ENCODE data around the gene STEAP1B. TPM values are rescaled to one million over a fixed set of nuclear protein-coding genes. Genes with fewer than 3 reads are reported as not detected.

Gene STEAP1B
- total and polyA plus RNA-seq, 2 of the 4 experiments (the other 2 are of a cell fraction), result 7.9 to 13.8 TPM

DNA sequence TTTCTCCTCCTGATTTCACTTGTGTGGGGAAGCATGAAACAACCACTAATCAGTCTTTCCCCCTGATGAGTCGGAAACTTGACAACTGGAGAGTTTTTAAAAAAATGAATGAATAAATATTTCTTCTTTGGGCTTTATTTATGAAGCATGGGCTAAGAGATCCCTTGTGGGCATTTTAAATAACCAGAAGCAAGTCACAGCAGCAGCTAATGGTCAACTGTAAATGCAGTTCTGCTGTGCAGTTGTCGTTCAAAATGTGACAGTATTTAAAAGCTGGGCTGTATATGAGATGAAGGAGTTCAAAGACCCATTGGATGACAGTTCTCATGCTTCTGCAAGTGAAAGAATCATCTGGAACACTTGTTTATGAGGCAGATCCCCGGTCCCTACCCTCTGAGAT, 54.1 kb downstream of the STEAP1B start:
- dilution Hi-C loops (cut with HindIII; ENCODE audit: low sequenced_read_pairs, unreplicated experiment), result no loop called here
- CTCF ChIA-PET, result no interaction called here
- no TSS peak for BruUV-seq (replicated peaks)

More for the DNA sequence above, 54.1 kb downstream of the STEAP1B start:
- no peak overlapping the region for H4K91ac ChIP-seq (ENCODE audit: insufficient read depth, low read depth, low read length)
- intact Hi-C loops (cut with micrococcal nuclease) (no loop called here), in situ Hi-C loops (cut with MboI; ENCODE audit: low sequenced_read_pairs) (no loop called here)
- TF ChIP-seq FOS (IDR thresholded peaks at IDR 0.05; ENCODE audit: low read depth, low read length), result no peak
- no peak for TF ChIP-seq NFE2L2 (IDR thresholded peaks at IDR 0.05; ENCODE audit: low read depth, low read length)
- no peak for TF ChIP-seq MAZ (IDR thresholded peaks at IDR 0.05; ENCODE audit: borderline replicate concordance, low read depth, low read length)
- no peak for TF ChIP-seq RCOR1 (IDR thresholded peaks at IDR 0.05; ENCODE audit: insufficient replicate concordance, low read length)
- H3K27me3 ChIP-seq (ENCODE audit: control insufficient read depth, insufficient read depth, low read length), result no peaks in the 10 kb centered on the region
- no peak overlapping the region for H3K4me3 ChIP-seq (ENCODE audit: insufficient read depth, low read depth, low read length)
- H4K8ac ChIP-seq (ENCODE audit: low read depth in 2 of 2, low read length in 2 of 2), result no peak overlapping the region
- no peak overlapping the region for H3K27ac ChIP-seq (ENCODE audit: insufficient read depth, low read length)
- H2AFZ ChIP-seq (replicated peaks; ENCODE audit: low read length, poor library complexity), result no peak overlapping the region
- H2BK5ac ChIP-seq (ENCODE audit: low read depth, low read length, poor library complexity, severe bottlenecking), result no peak overlapping the region
- H3K23ac ChIP-seq (ENCODE audit: low read depth, low read length), result no peak overlapping the region
- no peak overlapping the region for H3K56ac ChIP-seq (ENCODE audit: extremely low read depth, insufficient read depth, low read length)
- no peak overlapping the region for H3K4me2 ChIP-seq (ENCODE audit: low read depth, low read length)
- ATAC-seq (ENCODE audit: low read depth) (no peak), DNase-seq (no peak)
- H2BK20ac ChIP-seq (ENCODE audit: low read depth, low read length), result no peak overlapping the region
- H3K4ac ChIP-seq (ENCODE audit: low read depth, low read length), result no peak overlapping the region
- no peak overlapping the region for H2BK120ac ChIP-seq (ENCODE audit: low read depth, low read length)
- no peaks in the 10 kb centered on the region for H3K36me3 ChIP-seq (ENCODE audit: control insufficient read depth, insufficient read depth, low read length)
- H2BK15ac ChIP-seq (ENCODE audit: low read depth, low read length), result no peak overlapping the region
- H3K14ac ChIP-seq (replicated peaks; ENCODE audit: low read depth, low read length), result no peak overlapping the region
- POLR2A ChIA-PET (ENCODE audit: unreplicated experiment), result no interaction called here
- H3K4me1 ChIP-seq (ENCODE audit: control insufficient read depth, insufficient read depth, low read length), result peaks cover 2% of the 10 kb centered on the region
- H3K79me1 ChIP-seq (ENCODE audit: low read depth in 1 of 2, low read length in 2 of 2), result no peaks in the 10 kb centered on the region
- no peaks in the 10 kb centered on the region for H3K9me3 ChIP-seq (ENCODE audit: control insufficient read depth, insufficient read depth, low read length)
- H4K20me1 ChIP-seq (ENCODE audit: insufficient read depth, low read length), result no peaks in the 10 kb centered on the region
- no peak overlapping the region for H3K9ac ChIP-seq (ENCODE audit: low read depth, low read length)
- no peak overlapping the region for H3K18ac ChIP-seq (ENCODE audit: low read depth, low read length)
- WGBS, 2 experiments (ENCODE audit: extremely low coverage in 2 of 2, insufficient read length in 1 of 2), result 60% methylated on average over 1 of the region's 3 CpGs; no CpG with 5 or more reads in 1 of the 2 experiments
- no peak overlapping the region for H2AK5ac ChIP-seq (ENCODE audit: low read depth, low read length)
- H2AK9ac ChIP-seq (replicated peaks; ENCODE audit: low read depth, low read length, poor library complexity), result no peak overlapping the region
- no peak overlapping the region for H4K5ac ChIP-seq (ENCODE audit: low read depth, low read length)
- H3K9me1 ChIP-seq (ENCODE audit: insufficient read depth, low read length), result 0 out of 2 replicates have a peak, but pooled peaks cover 3% of the 10 kb centered on the region
